ENCODE data around the gene PEF1. TPM values are rescaled to one million over a fixed set of nuclear protein-coding genes. Genes with fewer than 3 reads are reported as not detected.
"Not testable (repeated sequence)": the region's sequence is repeated elsewhere in the genome, so short reads cannot be mapped to it uniquely, and the experiment has no call there.

PEF1 gene
- total RNA-seq, 1 experiment from 2014 or later, result 88.4 TPM

DNA sequence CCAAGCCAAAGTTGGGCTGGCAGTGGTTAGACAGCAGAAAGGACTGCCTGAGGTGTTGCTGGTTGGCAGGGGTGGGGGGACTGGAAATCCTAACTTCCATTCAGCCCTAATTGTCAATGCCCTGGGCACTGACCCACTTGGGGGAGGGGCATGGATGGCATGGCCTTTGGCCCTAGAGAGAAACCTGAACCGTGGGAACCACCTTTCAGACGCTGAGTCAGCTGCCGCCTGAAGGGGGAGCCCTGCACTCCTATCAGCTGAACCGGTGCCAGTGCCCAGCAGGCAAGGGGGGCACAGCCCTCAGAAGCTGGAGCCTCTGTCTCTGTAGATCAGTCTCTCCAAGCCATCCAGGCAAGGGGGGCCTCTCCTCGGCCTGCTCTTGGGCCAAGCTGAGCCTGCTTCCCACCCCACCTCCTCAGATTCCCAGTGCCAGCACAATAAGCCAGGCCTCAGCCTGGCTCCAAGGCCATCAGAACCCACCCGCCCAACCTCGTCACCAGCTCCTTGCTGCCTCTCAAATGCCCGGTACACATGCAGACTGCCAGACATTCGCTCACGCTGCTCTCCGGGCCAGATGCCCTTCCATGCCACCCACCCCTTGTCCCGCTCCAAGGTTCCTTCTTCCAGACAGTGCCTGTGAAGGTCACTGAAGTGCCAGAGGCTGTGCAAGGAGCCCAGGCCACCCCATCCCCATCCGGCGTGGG lies 56.8 kb downstream of the PEF1 start:
- TF ChIP-seq, protein P1, sequence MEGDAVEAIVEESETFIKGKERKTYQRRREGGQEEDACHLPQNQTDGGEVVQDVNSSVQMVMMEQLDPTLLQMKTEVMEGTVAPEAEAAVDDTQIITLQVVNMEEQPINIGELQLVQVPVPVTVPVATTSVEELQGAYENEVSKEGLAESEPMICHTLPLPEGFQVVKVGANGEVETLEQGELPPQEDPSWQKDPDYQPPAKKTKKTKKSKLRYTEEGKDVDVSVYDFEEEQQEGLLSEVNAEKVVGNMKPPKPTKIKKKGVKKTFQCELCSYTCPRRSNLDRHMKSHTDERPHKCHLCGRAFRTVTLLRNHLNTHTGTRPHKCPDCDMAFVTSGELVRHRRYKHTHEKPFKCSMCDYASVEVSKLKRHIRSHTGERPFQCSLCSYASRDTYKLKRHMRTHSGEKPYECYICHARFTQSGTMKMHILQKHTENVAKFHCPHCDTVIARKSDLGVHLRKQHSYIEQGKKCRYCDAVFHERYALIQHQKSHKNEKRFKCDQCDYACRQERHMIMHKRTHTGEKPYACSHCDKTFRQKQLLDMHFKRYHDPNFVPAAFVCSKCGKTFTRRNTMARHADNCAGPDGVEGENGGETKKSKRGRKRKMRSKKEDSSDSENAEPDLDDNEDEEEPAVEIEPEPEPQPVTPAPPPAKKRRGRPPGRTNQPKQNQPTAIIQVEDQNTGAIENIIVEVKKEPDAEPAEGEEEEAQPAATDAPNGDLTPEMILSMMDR (conservative IDR thresholded peaks at IDR 0.05; ENCODE audit: low read depth, low read length), result peak; percentile 84
- TF ChIP-seq EZH2 (IDR thresholded peaks at IDR 0.05; ENCODE audit: low read length, unreplicated experiment) (no peak), EZH2phosphoT487 (IDR thresholded peaks at IDR 0.05; ENCODE audit: borderline replicate concordance, low read length) (no peak)
- POLR2A ChIA-PET (ENCODE audit: unreplicated experiment), result no interaction called here

DNA sequence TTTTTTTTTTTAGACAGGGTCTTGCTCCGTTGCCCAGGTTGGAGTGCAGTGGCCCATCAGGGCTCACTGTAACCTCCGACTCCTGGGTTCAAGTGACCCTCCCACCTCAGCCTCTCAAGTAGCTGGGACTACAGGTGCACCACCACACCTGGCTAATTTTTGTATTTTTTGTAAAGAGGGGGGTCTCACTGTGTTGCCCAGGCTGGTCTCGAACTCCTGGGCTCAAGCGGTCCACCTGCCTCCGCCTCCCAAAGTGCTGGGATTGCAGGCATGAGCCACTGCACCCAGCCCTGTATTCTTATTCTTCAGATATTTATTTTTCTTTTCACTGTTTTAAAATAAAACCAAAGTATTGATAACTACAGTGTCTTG lies 57.4 kb downstream of the PEF1 start:
- H3K9me3 ChIP-seq (ENCODE audit: low read length); H3K9me2 ChIP-seq (replicated peaks; ENCODE audit: low read length); POLR2A ChIA-PET (ENCODE audit: unreplicated experiment); intact Hi-C loops (cut with micrococcal nuclease); H3K4me2 ChIP-seq (ENCODE audit: low read length); H3K9ac ChIP-seq (ENCODE audit: low read length); H4K20me1 ChIP-seq (ENCODE audit: low read length); ATAC-seq; H3K27me3 ChIP-seq (ENCODE audit: low read length); CTCF ChIA-PET; H3F3A ChIP-seq (ENCODE audit: low read length, unreplicated experiment); H3K4me3 ChIP-seq (ENCODE audit: low read length); H2AFZ ChIP-seq (ENCODE audit: low read length); DNase-seq; BruUV-seq (replicated peaks): not testable (repeated sequence)
- peaks cover 58% of the 10 kb centered on the region for H3K4me1 ChIP-seq (ENCODE audit: insufficient read depth, low read length)
- H3K79me2 ChIP-seq (ENCODE audit: low read length), result peaks cover 14% of the 10 kb centered on the region
- peaks cover 34% of the 10 kb centered on the region for H3K36me3 ChIP-seq (ENCODE audit: low read depth, low read length)
- peak overlapping the region; percentile 65 for H3K27ac ChIP-seq (ENCODE audit: low read length)

More for the DNA sequence above, 56.8 kb downstream of the PEF1 start:
- peaks cover 8% of the 10 kb centered on the region for H3K79me2 ChIP-seq (ENCODE audit: low read length)
- H3K27ac ChIP-seq (ENCODE audit: low read length), result peak overlapping the region; percentile 65
- ATAC-seq (peak; percentile 53), DNase-seq (peak; percentile 76)
- no peaks in the 10 kb centered on the region for H3K9me2 ChIP-seq (replicated peaks; ENCODE audit: low read length)
- peaks cover 29% of the 10 kb centered on the region for H3K36me3 ChIP-seq (ENCODE audit: low read depth, low read length)
- H3K4me1 ChIP-seq (ENCODE audit: insufficient read depth, low read length), result peaks cover 53% of the 10 kb centered on the region
- no TSS peak for BruUV-seq (replicated peaks)
- CTCF ChIA-PET, result interaction anchor here (0.6 to 0.7 kb wide), 2 partner anchors 15 to 550 kb away, joined by 3 read pairs; no protein-coding TSS in a partner anchor
- intact Hi-C loops (cut with micrococcal nuclease), result no loop called here
- no peaks in the 10 kb centered on the region for H3F3A ChIP-seq (ENCODE audit: low read length, unreplicated experiment)
- H3K4me3 ChIP-seq (ENCODE audit: low read length), result no peak overlapping the region
- H3K9ac ChIP-seq (ENCODE audit: low read length), result no peak overlapping the region
- no peak overlapping the region for H2AFZ ChIP-seq (ENCODE audit: low read length)
- no peaks in the 10 kb centered on the region for H3K27me3 ChIP-seq (ENCODE audit: low read length)
- no peaks in the 10 kb centered on the region for H3K9me3 ChIP-seq (ENCODE audit: low read length)
- H3K4me2 ChIP-seq (ENCODE audit: low read length), result peak overlapping the region; percentile 86
- no peaks in the 10 kb centered on the region for H4K20me1 ChIP-seq (ENCODE audit: low read length)

DNA sequence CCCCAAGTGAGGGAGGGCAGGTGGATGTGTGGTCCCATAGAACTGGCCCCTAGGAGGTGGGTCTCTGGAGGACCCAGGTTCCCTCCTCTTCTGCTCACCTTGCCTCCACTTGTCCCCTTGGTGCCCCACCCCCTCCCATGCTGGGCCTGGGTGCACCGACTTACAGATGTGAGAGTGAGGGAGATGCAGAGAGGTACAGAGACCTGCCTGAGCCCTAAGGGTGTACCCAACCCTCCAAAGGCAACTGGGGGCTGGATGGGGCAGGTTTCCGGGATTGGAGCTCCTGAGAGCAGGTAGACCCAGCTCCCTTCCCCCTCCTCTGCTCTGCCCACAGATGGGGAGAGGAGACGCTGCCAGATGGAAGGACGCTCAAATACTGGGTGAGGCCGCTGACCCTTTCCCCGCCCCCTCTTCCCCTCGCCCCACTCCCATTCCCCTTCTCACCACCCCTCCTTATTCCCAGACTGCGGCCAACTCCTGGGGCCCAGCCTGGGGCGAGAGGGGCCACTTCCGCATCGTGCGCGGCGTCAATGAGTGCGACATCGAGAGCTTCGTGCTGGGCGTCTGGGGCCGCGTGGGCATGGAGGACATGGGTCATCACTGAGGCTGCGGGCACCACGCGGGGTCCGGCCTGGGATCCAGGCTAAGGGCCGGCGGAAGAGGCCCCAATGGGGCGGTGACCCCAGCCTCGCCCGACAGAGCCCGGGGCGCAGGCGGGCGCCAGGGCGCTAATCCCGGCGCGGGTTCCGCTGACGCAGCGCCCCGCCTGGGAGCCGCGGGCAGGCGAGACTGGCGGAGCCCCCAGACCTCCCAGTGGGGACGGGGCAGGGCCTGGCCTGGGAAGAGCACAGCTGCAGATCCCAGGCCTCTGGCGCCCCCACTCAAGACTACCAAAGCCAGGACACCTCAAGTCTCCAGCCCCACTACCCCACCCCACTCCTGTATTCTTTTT lies 58.0 kb downstream of the PEF1 start:
- H3K27ac ChIP-seq (ENCODE audit: low read length), result no peak overlapping the region
- CTCF ChIA-PET, result no interaction called here

More for the DNA sequence above, 58.0 kb downstream of the PEF1 start:
- POLR2A ChIA-PET (ENCODE audit: unreplicated experiment), result no interaction called here
- no peaks in the 10 kb centered on the region for H3K27me3 ChIP-seq (ENCODE audit: low read length)
- ATAC-seq (no peak), DNase-seq (no peak)
- H2AFZ ChIP-seq (ENCODE audit: low read length), result no peak overlapping the region
- H3K9me3 ChIP-seq (ENCODE audit: low read length), result no peaks in the 10 kb centered on the region
- H3K79me2 ChIP-seq (ENCODE audit: low read length), result peaks cover 17% of the 10 kb centered on the region
- no peak overlapping the region for H3K4me2 ChIP-seq (ENCODE audit: low read length)
- no TSS peak for BruUV-seq (replicated peaks)
- no peaks in the 10 kb centered on the region for H3F3A ChIP-seq (ENCODE audit: low read length, unreplicated experiment)
- no peak overlapping the region for H3K4me3 ChIP-seq (ENCODE audit: low read length)
- TF ChIP-seq EZH2phosphoT487 (IDR thresholded peaks at IDR 0.05; ENCODE audit: borderline replicate concordance, low read length) (no peak), EZH2 (IDR thresholded peaks at IDR 0.05; ENCODE audit: low read length, unreplicated experiment) (no peak)
- TF ChIP-seq, protein P1 (conservative IDR thresholded peaks at IDR 0.05; ENCODE audit: low read depth, low read length), result no peak
- intact Hi-C loops (cut with micrococcal nuclease), result no loop called here
- peaks cover 35% of the 10 kb centered on the region for H3K36me3 ChIP-seq (ENCODE audit: low read depth, low read length)
- H3K4me1 ChIP-seq (ENCODE audit: insufficient read depth, low read length), result peaks cover 59% of the 10 kb centered on the region
- no peaks in the 10 kb centered on the region for H3K9me2 ChIP-seq (replicated peaks; ENCODE audit: low read length)
- no peaks in the 10 kb centered on the region for H4K20me1 ChIP-seq (ENCODE audit: low read length)
- no peak overlapping the region for H3K9ac ChIP-seq (ENCODE audit: low read length)
